ENCODE results near the gene MYADM. TPM values are rescaled to one million over a fixed set of nuclear protein-coding genes. Genes with fewer than 3 reads are reported as not detected.
"Not testable (repeated sequence)": the region's sequence is repeated elsewhere in the genome, so short reads cannot be mapped to it uniquely, and the experiment has no call there.

Gene MYADM
- polyA plus RNA-seq, 1 donor from 2014 or later, result 2.5 TPM

DNA sequence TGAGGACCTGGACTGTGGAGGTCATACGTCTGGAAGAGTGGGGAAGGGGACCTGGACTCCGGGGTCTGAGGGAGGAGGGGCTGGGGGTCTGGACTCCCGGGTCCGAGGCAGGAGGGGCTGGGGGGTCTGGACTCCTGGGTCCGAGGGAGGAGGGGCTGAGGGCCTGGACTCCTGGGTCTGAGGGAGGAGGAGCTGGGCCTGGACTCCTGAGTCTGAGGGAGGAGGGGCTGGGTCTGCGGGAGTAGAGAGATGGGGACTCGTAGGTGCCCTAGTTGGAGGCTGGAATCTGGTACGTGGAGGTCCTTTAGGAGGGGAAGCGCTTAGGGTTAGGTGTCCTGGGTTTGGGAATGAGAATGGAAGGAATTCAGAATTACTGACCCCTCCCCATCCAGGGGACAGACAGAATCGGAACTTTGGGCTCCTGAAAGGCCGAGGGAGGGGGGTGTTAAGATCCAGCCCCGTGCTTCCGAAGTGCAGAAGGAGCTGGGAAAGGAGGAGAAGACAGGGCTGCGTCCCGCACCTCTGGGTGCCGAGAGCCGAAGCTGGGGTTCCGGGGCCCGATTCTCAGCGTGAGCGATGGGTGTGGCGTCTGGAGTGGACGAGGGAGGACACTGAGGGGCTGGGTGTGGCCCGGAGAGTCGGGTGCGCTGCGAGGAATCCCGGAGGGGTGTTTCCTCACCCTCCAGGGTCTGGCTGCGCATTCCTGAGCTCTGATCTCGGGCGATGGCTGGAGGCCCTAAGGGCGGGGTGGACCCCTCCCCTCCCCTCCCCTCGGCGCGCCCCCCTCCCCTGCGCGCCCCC lies 608 bp downstream of the MYADM start:
- H2AFZ ChIP-seq (ENCODE audit: low read depth, low read length), result no peak overlapping the region
- H3K79me2 ChIP-seq (replicated peaks; ENCODE audit: insufficient read depth, low read length), result peaks cover 11% of the 10 kb centered on the region
- peak overlapping the region; percentile 85 for H3K27ac ChIP-seq (ENCODE audit: low read length)
- H3K27me3 ChIP-seq (ENCODE audit: insufficient read depth, low read depth, low read length), result no peaks in the 10 kb centered on the region
- peak overlapping the region; percentile 97 for H3K4me2 ChIP-seq (ENCODE audit: low read length)
- H3F3A ChIP-seq (ENCODE audit: insufficient read depth, low read length, poor library complexity, severe bottlenecking), result no peaks in the 10 kb centered on the region
- TF ChIP-seq EZH2 (IDR thresholded peaks at IDR 0.05; ENCODE audit: borderline replicate concordance, insufficient read depth, low read length, poor library complexity, severe bottlenecking), result no peak
- no peak for TF ChIP-seq REST (IDR thresholded peaks at IDR 0.05; ENCODE audit: borderline replicate concordance)
- no peak for TF ChIP-seq MXI1 (conservative IDR thresholded peaks at IDR 0.05; ENCODE audit: poor library complexity, severe bottlenecking)
- TF ChIP-seq RAD21 (conservative IDR thresholded peaks at IDR 0.05), result no peak
- TF ChIP-seq EP300 (conservative IDR thresholded peaks at IDR 0.05; ENCODE audit: poor library complexity, severe bottlenecking), result no peak
- TF ChIP-seq SMC3 (conservative IDR thresholded peaks at IDR 0.05; ENCODE audit: poor library complexity), result no peak
- no peak for TF ChIP-seq TAF1 (IDR thresholded peaks at IDR 0.05; ENCODE audit: low read depth)
- TF ChIP-seq, protein P1, sequence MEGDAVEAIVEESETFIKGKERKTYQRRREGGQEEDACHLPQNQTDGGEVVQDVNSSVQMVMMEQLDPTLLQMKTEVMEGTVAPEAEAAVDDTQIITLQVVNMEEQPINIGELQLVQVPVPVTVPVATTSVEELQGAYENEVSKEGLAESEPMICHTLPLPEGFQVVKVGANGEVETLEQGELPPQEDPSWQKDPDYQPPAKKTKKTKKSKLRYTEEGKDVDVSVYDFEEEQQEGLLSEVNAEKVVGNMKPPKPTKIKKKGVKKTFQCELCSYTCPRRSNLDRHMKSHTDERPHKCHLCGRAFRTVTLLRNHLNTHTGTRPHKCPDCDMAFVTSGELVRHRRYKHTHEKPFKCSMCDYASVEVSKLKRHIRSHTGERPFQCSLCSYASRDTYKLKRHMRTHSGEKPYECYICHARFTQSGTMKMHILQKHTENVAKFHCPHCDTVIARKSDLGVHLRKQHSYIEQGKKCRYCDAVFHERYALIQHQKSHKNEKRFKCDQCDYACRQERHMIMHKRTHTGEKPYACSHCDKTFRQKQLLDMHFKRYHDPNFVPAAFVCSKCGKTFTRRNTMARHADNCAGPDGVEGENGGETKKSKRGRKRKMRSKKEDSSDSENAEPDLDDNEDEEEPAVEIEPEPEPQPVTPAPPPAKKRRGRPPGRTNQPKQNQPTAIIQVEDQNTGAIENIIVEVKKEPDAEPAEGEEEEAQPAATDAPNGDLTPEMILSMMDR (IDR thresholded peaks at IDR 0.05; ENCODE audit: poor library complexity, severe bottlenecking), result no peak
- TF ChIP-seq POLR2AphosphoS5 (IDR thresholded peaks at IDR 0.05), result no peak
- no peaks in the 10 kb centered on the region for H3K9me2 ChIP-seq (ENCODE audit: insufficient read depth, low read length)
- H4K20me1 ChIP-seq (ENCODE audit: insufficient read depth), result peaks cover 14% of the 10 kb centered on the region
- H3K9me3 ChIP-seq (ENCODE audit: low read length), result no peaks in the 10 kb centered on the region
- H3K36me3 ChIP-seq (ENCODE audit: insufficient read depth, low read length), result no peaks in the 10 kb centered on the region
- peak overlapping the region; percentile 83 for H3K9ac ChIP-seq (ENCODE audit: low read length)
- H3K4me3 ChIP-seq (ENCODE audit: low read length), result peak overlapping the region; percentile 88

- peaks cover 11% of the 10 kb centered on the region for H3K79me2 ChIP-seq (replicated peaks; ENCODE audit: insufficient read depth, low read length)
- no peaks in the 10 kb centered on the region for H3K9me2 ChIP-seq (ENCODE audit: insufficient read depth, low read length)
- no peaks in the 10 kb centered on the region for H3K27me3 ChIP-seq (ENCODE audit: insufficient read depth, low read depth, low read length)
- no peaks in the 10 kb centered on the region for H3F3A ChIP-seq (ENCODE audit: insufficient read depth, low read length, poor library complexity, severe bottlenecking)
- peaks cover 14% of the 10 kb centered on the region for H4K20me1 ChIP-seq (ENCODE audit: insufficient read depth)
- H3K4me2 ChIP-seq (ENCODE audit: low read length), result peak overlapping the region; percentile 97
- peak overlapping the region; percentile 88 for H3K4me3 ChIP-seq (ENCODE audit: low read length)
- H3K9ac ChIP-seq (ENCODE audit: low read length), result peak overlapping the region; percentile 83
- no peaks in the 10 kb centered on the region for H3K9me3 ChIP-seq (ENCODE audit: low read length)
- no peaks in the 10 kb centered on the region for H3K36me3 ChIP-seq (ENCODE audit: insufficient read depth, low read length)
- TF ChIP-seq RAD21 (conservative IDR thresholded peaks at IDR 0.05) (no peak), REST (IDR thresholded peaks at IDR 0.05; ENCODE audit: borderline replicate concordance) (peak; percentile 22), EP300 (conservative IDR thresholded peaks at IDR 0.05; ENCODE audit: poor library complexity, severe bottlenecking) (peak; percentile 38), MXI1 (conservative IDR thresholded peaks at IDR 0.05; ENCODE audit: poor library complexity, severe bottlenecking) (peak; percentile 46)
- H3K27ac ChIP-seq (ENCODE audit: low read length), result peak overlapping the region; percentile 85
- no peak overlapping the region for H2AFZ ChIP-seq (ENCODE audit: low read depth, low read length)
Observed at GRCh38 chr19:53868892-53869804, 1.5 kb downstream of the MYADM start.

GRCh38 chr19:53869805-53870484 lies 2.3 kb downstream of the MYADM start:
- not testable (repeated sequence) for H3K9me2 ChIP-seq (ENCODE audit: insufficient read depth, low read length); H3K36me3 ChIP-seq (ENCODE audit: insufficient read depth, low read length); H3K27me3 ChIP-seq (ENCODE audit: insufficient read depth, low read depth, low read length); H2AFZ ChIP-seq (ENCODE audit: low read depth, low read length); H3K4me2 ChIP-seq (ENCODE audit: low read length); H3F3A ChIP-seq (ENCODE audit: insufficient read depth, low read length, poor library complexity, severe bottlenecking); H3K9me3 ChIP-seq (ENCODE audit: low read length)
- peaks cover 14% of the 10 kb centered on the region for H4K20me1 ChIP-seq (ENCODE audit: insufficient read depth)
- H3K9ac ChIP-seq (ENCODE audit: low read length), result peak overlapping the region; percentile 83
- peak overlapping the region; percentile 88 for H3K4me3 ChIP-seq (ENCODE audit: low read length)
- peak overlapping the region; percentile 85 for H3K27ac ChIP-seq (ENCODE audit: low read length)
- peaks cover 11% of the 10 kb centered on the region for H3K79me2 ChIP-seq (replicated peaks; ENCODE audit: insufficient read depth, low read length)

All from neural cell (in vitro differentiated cells).